22Rv1 (cell line): ENCODE measurements around the gene BIRC6.
"Not testable (repeated sequence)": the region's sequence is repeated elsewhere in the genome, so short reads cannot be mapped to it uniquely, and the experiment has no call there.

ENCODE experiments used
- H3K27ac ChIP-seq: fragments of 450-650 bp; 2 replicates; pipeline ENCODE4 v1.5.1; 2017
- ZFX ChIP-seq: fragments of 450-650 bp; IDR thresholded peaks from 2 replicates; pipeline ENCODE4 v1.6.1; 2017; ENCODE audit warnings: antibody characterized with exemption, borderline replicate concordance
- TF ChIP-seq, protein P1 (sequence below): fragments of 450-650 bp; IDR thresholded peaks from 2 replicates; pipeline ENCODE4 v1.5.1; 2017; ENCODE audit warnings: mild to moderate bottlenecking

BIRC6 gene

DNA sequence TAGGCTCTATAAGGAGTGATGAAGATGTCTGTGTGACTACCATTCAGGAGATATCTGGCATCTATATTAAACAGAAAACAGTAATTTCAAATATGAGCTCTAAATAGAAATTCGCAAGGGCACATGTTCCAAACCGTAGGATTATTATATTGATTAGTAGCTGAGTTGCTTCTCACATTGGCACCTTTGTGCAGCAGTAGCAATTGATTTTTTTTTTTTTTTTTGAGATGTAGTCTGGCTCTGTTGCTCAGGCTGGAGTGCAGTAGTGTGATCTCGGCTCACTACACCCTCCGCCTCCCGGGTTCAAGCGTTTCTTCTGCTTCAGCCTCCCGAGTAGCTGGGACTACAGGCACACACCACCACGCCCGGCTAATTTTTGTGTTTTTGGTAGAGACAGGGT is 12.4 kb downstream of the BIRC6 start:
- no peak overlapping the region for H3K27ac ChIP-seq
- TF ChIP-seq ZFX = no peak
- TF ChIP-seq, protein P1, sequence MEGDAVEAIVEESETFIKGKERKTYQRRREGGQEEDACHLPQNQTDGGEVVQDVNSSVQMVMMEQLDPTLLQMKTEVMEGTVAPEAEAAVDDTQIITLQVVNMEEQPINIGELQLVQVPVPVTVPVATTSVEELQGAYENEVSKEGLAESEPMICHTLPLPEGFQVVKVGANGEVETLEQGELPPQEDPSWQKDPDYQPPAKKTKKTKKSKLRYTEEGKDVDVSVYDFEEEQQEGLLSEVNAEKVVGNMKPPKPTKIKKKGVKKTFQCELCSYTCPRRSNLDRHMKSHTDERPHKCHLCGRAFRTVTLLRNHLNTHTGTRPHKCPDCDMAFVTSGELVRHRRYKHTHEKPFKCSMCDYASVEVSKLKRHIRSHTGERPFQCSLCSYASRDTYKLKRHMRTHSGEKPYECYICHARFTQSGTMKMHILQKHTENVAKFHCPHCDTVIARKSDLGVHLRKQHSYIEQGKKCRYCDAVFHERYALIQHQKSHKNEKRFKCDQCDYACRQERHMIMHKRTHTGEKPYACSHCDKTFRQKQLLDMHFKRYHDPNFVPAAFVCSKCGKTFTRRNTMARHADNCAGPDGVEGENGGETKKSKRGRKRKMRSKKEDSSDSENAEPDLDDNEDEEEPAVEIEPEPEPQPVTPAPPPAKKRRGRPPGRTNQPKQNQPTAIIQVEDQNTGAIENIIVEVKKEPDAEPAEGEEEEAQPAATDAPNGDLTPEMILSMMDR = no peak

DNA sequence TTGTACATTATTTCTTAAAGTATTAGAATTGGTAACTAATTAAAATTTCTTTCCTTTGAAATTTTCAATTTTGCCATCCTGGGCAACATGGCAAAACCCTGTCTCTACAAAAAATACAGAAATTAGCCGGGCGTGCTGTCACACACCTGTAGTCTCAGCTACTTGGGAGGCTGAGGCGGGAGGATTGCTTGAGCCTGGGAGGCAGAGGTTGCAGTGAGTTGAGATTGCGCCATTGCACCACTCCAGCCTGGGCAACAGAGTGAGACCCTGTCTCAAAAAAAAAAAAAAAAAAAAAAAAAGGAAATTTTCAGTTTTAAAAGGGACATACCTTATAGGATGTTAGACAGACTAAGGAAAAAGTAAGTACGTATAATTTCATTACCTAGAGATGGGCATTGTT is 14.1 kb downstream of the BIRC6 start:
- H3K27ac ChIP-seq = not testable (repeated sequence)

DNA sequence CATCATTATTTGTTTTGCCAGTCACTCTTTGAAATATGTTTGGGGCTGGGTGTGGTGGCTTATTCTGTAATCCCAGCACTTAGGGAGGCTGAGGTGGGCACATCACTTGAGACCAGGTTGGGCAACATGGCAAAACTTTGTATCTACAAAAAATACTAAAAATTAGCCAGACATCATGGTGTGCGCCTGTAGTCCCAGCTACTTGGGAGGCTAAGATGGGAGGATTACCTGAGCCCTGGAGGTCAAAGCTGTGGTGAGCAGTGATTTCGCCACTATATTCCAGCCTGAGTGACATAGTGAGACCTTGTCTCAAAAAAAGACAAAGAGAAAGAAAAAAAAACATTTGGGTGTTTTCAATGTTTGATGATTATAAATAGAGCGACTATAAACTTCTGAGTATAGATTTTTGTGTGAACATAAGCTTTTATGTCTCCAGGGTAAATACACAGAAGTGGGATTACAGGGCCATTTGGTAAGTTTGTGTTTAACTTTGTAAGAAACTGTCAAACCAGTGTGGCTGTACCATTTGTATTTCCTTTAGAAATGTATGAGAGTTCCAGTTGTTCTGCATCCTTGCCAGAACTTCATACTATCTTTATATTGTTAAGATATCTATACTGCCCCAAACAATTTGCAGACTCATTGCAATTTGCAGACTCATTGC is 15.8 kb downstream of the BIRC6 start:
- no peak overlapping the region for H3K27ac ChIP-seq
- TF ChIP-seq, protein P1 = no peak
- no peak for TF ChIP-seq ZFX

- no peak for TF ChIP-seq ZFX
- TF ChIP-seq, protein P1 = no peak
- no peak overlapping the region for H3K27ac ChIP-seq
These were observed 18.5 kb downstream of the BIRC6 start for GRCh38 chr2:32375228-32375892.

GRCh38 chr2:32376756-32377155 is 19.9 kb downstream of the BIRC6 start:
- no peak overlapping the region for H3K27ac ChIP-seq
- TF ChIP-seq, protein P1 = no peak
- no peak for TF ChIP-seq ZFX

DNA sequence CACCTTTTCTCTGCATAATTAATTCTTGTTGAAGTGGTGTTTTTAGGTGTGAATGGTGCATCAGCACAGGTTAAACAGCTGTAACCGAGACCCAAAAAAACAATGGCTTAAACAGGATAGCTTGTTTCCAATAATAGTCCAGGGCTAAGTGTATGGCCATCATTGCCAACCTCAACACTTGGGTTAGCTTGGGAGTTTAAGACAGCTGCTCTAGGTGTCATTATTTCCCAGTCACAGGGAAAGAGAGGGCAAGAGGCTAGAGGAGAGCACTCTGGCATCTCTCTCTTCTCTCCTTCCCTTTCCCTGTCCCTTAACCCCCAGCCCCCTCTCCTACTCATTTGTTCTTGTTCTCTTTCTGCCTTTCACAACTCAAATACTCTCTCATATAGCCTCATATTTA is 21.1 kb downstream of the BIRC6 start:
- TF ChIP-seq ZFX = no peak
- TF ChIP-seq, protein P1 = no peak

DNA sequence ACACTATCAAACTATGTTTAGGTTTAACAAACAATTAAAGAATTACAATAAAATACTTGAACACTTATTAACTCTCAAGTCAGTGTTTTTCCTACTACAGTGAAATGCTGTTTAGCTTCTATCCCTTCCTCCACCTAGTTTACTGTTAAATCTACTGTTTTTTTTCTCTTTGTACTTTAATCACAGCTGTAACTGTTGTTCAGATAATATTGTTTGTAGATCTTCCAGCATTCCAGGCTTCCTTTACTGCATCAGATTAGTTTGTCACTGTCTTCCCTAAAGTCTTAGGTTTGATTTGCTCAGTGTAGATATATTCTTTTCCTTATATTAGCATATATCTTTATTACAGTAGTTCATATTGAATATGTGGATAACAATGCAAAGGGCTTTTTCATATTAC is 22.5 kb downstream of the BIRC6 start:
- no peak overlapping the region for H3K27ac ChIP-seq
- TF ChIP-seq, protein P1 = no peak
- TF ChIP-seq ZFX = no peak

More for the DNA sequence above, 21.1 kb downstream of the BIRC6 start:
- no peak overlapping the region for H3K27ac ChIP-seq
